Ovary (tissue), 9 donors: ENCODE results near the gene DLAT. TPM values are rescaled to one million over a fixed set of nuclear protein-coding genes. Genes with fewer than 3 reads are reported as not detected.

ENCODE experiments used
- DNase-seq, 5 donors: peaks; one replicate each; pipeline ENCODE4 v3.0.0-alpha.2; 2019 to 2020
- H3K27ac ChIP-seq, 2 donors: fragments of 200-600 bp; one replicate each; pipeline versions ENCODE4 v1.5.1 to v1.8.0; 2019 to 2022
- H3K27me3 ChIP-seq: fragments of 200-600 bp; one replicate; pipeline ENCODE4 v1.8.0; 2022
- H3K36me3 ChIP-seq: fragments of 200-600 bp; sonication (generic); one replicate; pipeline ENCODE4 v1.5.1; 2019
- H3K4me1 ChIP-seq: one replicate; pipeline ENCODE4 v1.8.1; 2013; ENCODE audit warnings: mild to moderate bottlenecking, moderate library complexity; ENCODE audit not compliant: insufficient read depth
- H3K4me3 ChIP-seq: fragments of 200-600 bp; sonication (generic); one replicate; pipeline ENCODE4 v1.5.1; 2017
- H3K9me3 ChIP-seq, 2 donors: fragments of 200-600 bp in 1 of 2; sonication (generic) in 1 of 2; one replicate each; pipeline versions ENCODE4 v1.5.1 to v1.8.1; 2013 to 2019; ENCODE audit warnings: mild to moderate bottlenecking in 1 of 2, moderate library complexity in 1 of 2
- CTCF ChIP-seq, 3 donors: fragments of 450-650 bp in 2 of 3; fragments of 200-600 bp in 1 of 3; IDR thresholded peaks; one replicate each; pipeline versions ENCODE4 v1.5.1 to v1.8.0; 2016 to 2022; ENCODE audit warnings: antibody characterized with exemption in 3 of 3, mild to moderate bottlenecking in 1 of 3
- EP300 ChIP-seq: sonication (generic); formaldehyde crosslinking; IDR thresholded peaks from one replicate; pipeline ENCODE4 v1.6.1; 2017; ENCODE audit warnings: antibody characterized with exemption
- POLR2A ChIP-seq: fragments of 450-650 bp; IDR thresholded peaks from one replicate; pipeline ENCODE4 v1.6.1; 2017; ENCODE audit warnings: antibody characterized with exemption, mild to moderate bottlenecking, moderate library complexity
- WGBS, 3 donors: extraction: QIAGEN DNeasy Blood & Tissue Kit in 1 of 3; methylation state at CpG; one replicate each; pipeline versions ENCODE4 v1.1.5 to v1.1.7; 2013 to 2017; 5-methylcytosine and 5-hydroxymethylcytosine counted together
- intact Hi-C, 4 donors: fragments of 100-400 bp; cut with DNase I; formaldehyde crosslinking; loops; one replicate each; pipeline versions ENCODE4 v1.11.0 to v1.15.1; 2022 to 2023
- polyA plus RNA-seq, 2 donors: library from polyadenylated mRNA; stranded (reverse); fragments of 200-250 nt in 1 of 2; fragments of 350-450 nt in 1 of 2; fragmentation: Illumina TruSeq in 1 of 2; extraction: RNeasy Lipid Tissue Mini Kit (QIAGEN cat#74804) in 1 of 2; gene quantifications; one replicate each; pipeline ENCODE4 v1.2.3, GENCODE V29; 2013 to 2014
- total RNA-seq, 7 donors: library from RNA; depleted of rRNA in 2 of 7; stranded (reverse); fragments of >200 nt in 2 of 7; fragmentation: NEBNext Ultra II Directional in 3 of 7; extraction: Animal tissue kit (Norgen Biotek cat#: 25700) in 3 of 7; gene quantifications; one replicate each; pipeline versions ENCODE4 v1.1.0 to v1.2.4, GENCODE V29; 2016 to 2023
- donor health status: DM: no; HTN: no; CAD: no; lungs with moderate emphysema.
- donor health status: DM: no; HTN: no; CAD: no.
- donor health status: Bipolar disorder and iron deficiency.
- donor health status: DM: yes; HTN: yes; CAD: no.
- donor health status: DM: no; HTN: no; CAD: no.
- donor health status: DM: yes; HTN: yes; CAD: no.

Gene DLAT
- total and polyA plus RNA-seq, 9 donors = 10.8 to 27.8 (median 19.9) TPM

DNA sequence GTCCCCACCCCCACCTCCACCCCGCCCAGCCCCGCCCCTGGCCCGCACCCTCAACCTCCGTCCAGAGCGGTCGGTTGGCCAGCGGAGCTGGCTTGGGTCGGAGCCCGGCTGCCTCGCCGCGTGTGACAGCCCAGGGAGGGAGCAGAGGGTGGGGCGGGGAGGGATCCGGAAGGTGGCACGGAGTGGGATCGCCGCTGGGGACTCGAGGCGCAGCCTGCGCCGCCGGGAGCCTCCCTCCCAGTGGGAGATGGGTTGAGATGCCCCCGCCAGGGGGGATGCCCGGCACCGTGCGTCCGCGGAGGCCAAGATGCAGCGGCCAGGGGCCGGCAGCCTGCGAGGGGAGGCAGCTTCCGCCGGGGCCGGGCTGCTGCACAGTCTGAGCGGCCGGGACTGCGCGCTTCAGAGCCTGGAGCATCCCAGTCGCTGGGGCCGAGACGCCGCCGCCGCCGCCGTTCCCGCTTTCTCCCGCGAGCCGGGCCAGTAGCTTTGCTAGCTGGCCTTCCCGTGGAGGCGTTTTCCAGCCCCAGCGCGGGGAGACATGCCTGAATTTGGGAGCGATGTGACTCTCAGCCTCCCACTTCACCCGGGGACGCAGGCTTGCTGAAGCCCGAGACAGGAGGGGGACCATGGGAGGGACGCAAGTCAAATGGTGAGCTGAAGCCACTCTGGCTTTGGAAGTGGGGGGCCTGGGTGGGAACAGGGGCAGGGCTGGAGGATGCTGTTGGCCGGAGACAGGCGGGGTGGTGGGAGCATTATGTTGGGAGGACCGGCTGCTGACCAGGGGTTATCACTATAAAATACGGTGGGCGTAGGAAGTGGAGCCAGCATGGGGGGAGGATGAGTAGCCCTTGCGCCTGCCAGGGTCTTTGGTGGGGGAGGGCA lies 47.8 kb upstream of the DLAT start:
- WGBS, 3 donors = 0 to 1% (median 0%) methylated on average over 21 to 65 of the region's 65 CpGs
- H3K4me1 ChIP-seq = peaks cover 9% of the 10 kb centered on the region

GRCh38 chr11:111978028-111978771 lies 47.0 kb upstream of the DLAT start:
- peak overlapping the region; percentile 72 for H3K4me3 ChIP-seq
- no peaks in the 10 kb centered on the region for H3K27me3 ChIP-seq
- WGBS, 3 donors = 2 to 7% (median 2%) methylated on average over 8 of the region's 8 CpGs
- H3K27ac ChIP-seq = peak overlapping the region; percentile 84 to 86
- peak; percentile 61 to 72 (median 66) for DNase-seq
- no peaks in the 10 kb centered on the region for H3K36me3 ChIP-seq
- TF ChIP-seq POLR2A (no peak), CTCF (IDR thresholded peaks at IDR 0.05) (peak in 1 of 3 donors; percentile 37)
- intact Hi-C loops = loop anchor here (2.0 to 5.0 kb wide), 4 partner anchors 41 to 106 kb away; partner anchors contain the start of genes DIXDC1 (in 3 of the 4), ALG9 (in 1 of the 4), CFAP68 (in 1 of the 4) and FDXACB1 (in 1 of the 4)
- peaks cover 9% of the 10 kb centered on the region for H3K4me1 ChIP-seq
- no peaks in the 10 kb centered on the region for H3K9me3 ChIP-seq

More for the DNA sequence above, 47.8 kb upstream of the DLAT start:
- Histone ChIP-seq H3K4me3 (peak overlapping the region; percentile 72), H3K27ac (peak overlapping the region; percentile 84 to 86), H3K9me3 (no peaks in the 10 kb centered on the region), H3K36me3 (no peaks in the 10 kb centered on the region), H3K27me3 (no peaks in the 10 kb centered on the region)
- TF ChIP-seq POLR2A (no peak), EP300 (no peak), CTCF (IDR thresholded peaks at IDR 0.05) (no peak)
- DNase-seq = peak; percentile 62 to 78 (median 70)
- intact Hi-C loops = loop anchor here (2.0 to 5.0 kb wide), 5 partner anchors 40 to 105 kb away; partner anchors contain the start of genes DIXDC1 (in 3 of the 4), CFAP68 (in 2 of the 4), FDXACB1 (in 2 of the 4) and ALG9 (in 1 of the 4)

- Histone ChIP-seq H3K36me3 (no peaks in the 10 kb centered on the region), H3K27me3 (no peaks in the 10 kb centered on the region), H3K9me3 (no peaks in the 10 kb centered on the region), H3K4me3 (no peak overlapping the region), H3K27ac (no peak overlapping the region), H3K4me1 (peaks cover 3% of the 10 kb centered on the region)
- TF ChIP-seq EP300 (no peak), CTCF (IDR thresholded peaks at IDR 0.05) (no peak), POLR2A (no peak)
- 87% methylated on average over 3 of the region's 3 CpGs for WGBS, 3 donors
- intact Hi-C loops = loop anchor here in 1 of 4 donors (10.0 kb wide), 1 partner anchor 105 kb away; the partner anchor contains the start of genes ALG9, CFAP68 and FDXACB1
- DNase-seq = no peak
Observed at GRCh38 chr11:111980062-111980461, 45.1 kb upstream of the DLAT start.

- TF ChIP-seq EP300 (no peak), CTCF (IDR thresholded peaks at IDR 0.05) (no peak), POLR2A (no peak)
- H3K27ac ChIP-seq = no peak overlapping the region
- H3K36me3 ChIP-seq = no peaks in the 10 kb centered on the region
- H3K9me3 ChIP-seq = no peaks in the 10 kb centered on the region
- H3K4me3 ChIP-seq = no peak overlapping the region
- intact Hi-C loops = loop anchor here in 1 of 4 donors (10.0 kb wide), 1 partner anchor 106 kb away; the partner anchor contains the start of genes ALG9, CFAP68 and FDXACB1
- H3K27me3 ChIP-seq = no peaks in the 10 kb centered on the region
- 97 to 100% (median 97%) methylated on average over 1 of the region's 1 CpG for whole genome bisulfite sequencing, 3 donors
- peaks cover 2% of the 10 kb centered on the region for H3K4me1 ChIP-seq
- DNase-seq = no peak
Observed at GRCh38 chr11:111981270-111981669, 43.9 kb upstream of the DLAT start.
